Fibroblast of lung (primary cell): Measurements from ENCODE around the gene MTG2.

Experiments used
- CTCF ChIP-seq, 2 donors: IDR thresholded peaks in 1 of 2; conservative IDR thresholded peaks in 1 of 2; 1 replicate in 1 of 2; 2 replicates in 1 of 2; pipeline ENCODE4 v1.5.1; 2011 to 2012; ENCODE audit warnings: low read length in 2 of 2, control low read depth in 1 of 2, inconsistent platforms in 1 of 2, low read depth in 1 of 2, mild to moderate bottlenecking in 1 of 2
- EZH2 ChIP-seq: IDR thresholded peaks from 2 replicates; pipeline ENCODE4 v1.5.1; 2012; ENCODE audit warnings: low read length, control low read depth, mild to moderate bottlenecking; ENCODE audit errors: missing control alignments

GRCh38 chr20:62179162-62179504 lies 3.7 kb upstream of the MTG2 start:
- TF ChIP-seq CTCF (conservative IDR thresholded peaks at IDR 0.05 in 1 of 2, IDR thresholded peaks at IDR 0.05 in 1 of 2; ENCODE audit: low read depth in 1 of 2, low read length in 2 of 2): no peak
- no peak for TF ChIP-seq EZH2
